LNCAP (cell line): ENCODE data around the gene SNX24.

Source experiments
- TF ChIP-seq, protein P1 (sequence below): fragments of 450-650 bp; IDR thresholded peaks from 2 replicates; pipeline ENCODE4 v1.5.1; 2017; ENCODE audit warnings: mild to moderate bottlenecking

SNX24 gene

DNA sequence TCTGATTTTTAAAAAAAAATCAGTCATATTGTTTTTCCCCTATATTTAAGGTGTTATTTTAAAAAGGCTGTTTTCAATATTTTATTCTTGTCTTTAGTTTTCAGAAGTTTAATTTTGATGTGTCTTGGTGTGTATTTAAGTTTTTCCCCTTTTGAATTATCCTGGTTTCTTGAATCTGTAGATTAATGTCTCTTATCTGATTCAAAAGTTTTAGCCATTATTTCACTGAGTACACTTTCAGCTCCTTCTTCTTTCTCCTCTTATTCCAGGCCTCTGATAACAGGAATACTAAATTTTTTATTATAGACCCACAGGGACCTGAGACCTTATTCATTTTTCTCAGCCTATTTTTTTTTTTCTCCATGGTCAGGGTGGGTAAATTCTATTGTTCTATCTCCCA lies 109.3 kb downstream of the SNX24 start:
- TF ChIP-seq, protein P1, sequence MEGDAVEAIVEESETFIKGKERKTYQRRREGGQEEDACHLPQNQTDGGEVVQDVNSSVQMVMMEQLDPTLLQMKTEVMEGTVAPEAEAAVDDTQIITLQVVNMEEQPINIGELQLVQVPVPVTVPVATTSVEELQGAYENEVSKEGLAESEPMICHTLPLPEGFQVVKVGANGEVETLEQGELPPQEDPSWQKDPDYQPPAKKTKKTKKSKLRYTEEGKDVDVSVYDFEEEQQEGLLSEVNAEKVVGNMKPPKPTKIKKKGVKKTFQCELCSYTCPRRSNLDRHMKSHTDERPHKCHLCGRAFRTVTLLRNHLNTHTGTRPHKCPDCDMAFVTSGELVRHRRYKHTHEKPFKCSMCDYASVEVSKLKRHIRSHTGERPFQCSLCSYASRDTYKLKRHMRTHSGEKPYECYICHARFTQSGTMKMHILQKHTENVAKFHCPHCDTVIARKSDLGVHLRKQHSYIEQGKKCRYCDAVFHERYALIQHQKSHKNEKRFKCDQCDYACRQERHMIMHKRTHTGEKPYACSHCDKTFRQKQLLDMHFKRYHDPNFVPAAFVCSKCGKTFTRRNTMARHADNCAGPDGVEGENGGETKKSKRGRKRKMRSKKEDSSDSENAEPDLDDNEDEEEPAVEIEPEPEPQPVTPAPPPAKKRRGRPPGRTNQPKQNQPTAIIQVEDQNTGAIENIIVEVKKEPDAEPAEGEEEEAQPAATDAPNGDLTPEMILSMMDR = no peak

DNA sequence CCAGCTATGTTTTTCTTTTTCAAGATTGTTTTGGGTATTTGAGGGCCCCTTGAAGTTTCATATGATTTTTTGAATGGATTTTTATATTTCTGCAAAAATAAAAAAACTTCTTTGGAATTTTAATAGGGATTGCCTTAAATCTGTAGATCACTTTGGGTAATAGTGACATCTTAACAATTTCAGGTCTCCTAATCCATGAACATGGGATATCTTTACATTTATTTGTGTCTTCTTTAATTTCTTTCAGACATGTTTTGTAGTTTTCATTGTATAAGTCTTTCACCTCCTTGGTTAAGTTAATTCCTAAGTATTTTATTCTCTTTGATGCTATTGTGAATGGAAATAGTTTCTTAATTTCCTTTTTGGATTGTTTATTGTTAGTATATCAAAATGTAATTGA lies 112.0 kb downstream of the SNX24 start:
- TF ChIP-seq, protein P1 = no peak

DNA sequence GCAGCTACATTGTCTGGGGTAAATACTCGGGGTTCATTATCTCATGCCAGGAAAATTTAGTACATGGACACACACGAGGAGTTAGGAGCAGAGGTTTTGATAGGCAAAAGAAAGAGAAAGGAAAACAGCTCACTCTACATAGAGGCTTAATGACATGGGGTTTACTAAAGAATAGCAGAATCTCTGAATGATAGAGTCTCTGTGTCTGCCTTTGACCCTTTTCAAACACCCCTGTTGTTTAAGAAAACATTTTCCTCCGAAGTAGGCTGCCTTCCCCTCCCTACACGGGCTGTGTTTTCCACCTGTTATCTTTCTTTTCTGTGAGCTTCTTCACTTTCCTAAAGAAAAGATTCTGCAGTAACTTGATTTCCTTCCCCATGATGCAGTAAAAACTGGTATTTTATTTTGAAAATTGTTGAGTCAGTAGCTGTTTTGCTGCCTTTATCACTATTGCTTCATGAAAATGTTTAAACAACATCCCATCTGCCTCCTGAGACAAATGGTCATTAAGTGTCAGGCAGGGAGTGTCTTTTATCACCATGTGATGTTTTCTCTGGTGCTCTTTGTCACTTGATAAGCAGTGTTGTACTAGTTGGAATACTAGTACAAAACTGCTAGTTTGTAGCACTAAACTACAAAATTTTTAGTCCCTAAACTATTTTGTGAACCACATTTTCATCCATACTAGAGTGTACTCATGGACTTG lies 114.5 kb downstream of the SNX24 start:
- TF ChIP-seq, protein P1 = no peak

DNA sequence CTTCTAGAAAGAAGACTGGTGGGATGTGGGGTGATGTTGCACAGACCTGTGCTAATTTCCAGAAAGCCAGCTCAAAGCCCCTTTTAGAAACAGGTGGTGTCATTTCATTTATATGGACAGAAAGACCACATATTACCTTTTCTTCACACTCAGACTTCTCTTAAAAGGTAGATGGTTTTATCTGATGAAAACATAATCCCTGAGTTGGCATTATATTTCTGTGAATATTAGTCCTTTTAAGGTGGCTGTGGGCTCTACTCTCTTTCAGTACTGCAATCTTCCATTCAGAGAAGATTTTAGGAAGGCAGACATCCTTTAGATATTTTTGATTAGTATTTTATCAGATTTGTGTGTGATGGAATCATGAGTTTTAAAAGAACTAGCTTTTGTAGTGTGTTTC lies 117.9 kb downstream of the SNX24 start:
- TF ChIP-seq, protein P1 = no peak

DNA sequence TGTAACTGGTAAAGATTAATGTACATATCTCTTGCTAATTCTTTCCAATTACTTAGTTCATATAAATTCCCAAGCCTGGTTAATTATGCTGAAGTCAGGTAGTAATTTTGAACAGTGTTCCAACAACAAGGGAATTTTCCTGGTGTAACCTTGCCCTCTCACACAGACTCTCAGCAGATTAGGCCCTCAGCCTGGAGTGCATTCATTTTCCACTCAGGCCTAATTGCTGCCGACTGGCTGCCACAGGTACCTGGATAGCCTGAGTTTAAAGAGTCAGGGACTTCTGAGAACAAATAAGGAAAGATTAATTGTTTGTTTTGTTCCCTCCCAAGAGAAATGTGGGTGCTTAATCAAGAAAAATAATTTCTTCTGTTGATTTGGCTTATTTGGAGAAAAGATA lies 119.7 kb downstream of the SNX24 start:
- TF ChIP-seq, protein P1 = no peak

DNA sequence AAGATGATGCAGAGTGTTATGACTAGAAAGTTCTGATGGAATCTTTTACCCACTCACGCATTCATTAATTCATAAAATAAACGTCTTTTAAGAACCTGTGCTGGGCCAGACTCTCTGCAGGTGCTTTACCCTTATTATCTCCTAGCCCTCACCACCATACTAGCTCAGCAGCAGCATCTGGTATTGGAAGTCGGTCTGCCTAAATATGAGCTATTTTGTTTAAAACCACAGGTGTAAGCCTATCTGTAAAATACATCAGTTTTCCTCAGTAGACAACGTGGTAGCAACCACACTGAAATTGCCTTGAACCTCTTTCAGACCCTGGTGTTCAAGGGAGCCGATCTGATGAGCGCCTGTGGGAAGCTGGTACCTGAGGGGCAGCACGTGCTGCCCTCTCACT lies 121.7 kb downstream of the SNX24 start:
- TF ChIP-seq, protein P1 = no peak

DNA sequence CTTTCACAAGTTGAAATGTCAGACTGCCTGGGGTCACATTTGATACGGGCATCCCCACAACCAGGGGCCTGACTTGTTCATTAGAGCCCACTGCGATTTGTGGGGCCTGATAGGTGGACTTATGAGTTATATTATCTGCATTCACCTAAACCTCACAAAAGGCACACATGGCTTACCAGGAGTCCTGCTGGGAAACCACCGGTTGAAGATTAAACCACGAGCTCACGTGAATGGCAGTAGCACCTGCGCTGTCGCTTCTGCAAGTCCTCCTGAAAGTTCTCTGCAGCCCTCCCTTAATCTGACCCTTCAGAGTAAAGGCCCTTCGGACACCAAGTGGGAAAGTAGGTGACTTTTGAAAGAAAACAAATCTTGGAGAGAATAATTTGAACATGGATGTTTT lies 122.2 kb downstream of the SNX24 start:
- TF ChIP-seq, protein P1 = no peak

DNA sequence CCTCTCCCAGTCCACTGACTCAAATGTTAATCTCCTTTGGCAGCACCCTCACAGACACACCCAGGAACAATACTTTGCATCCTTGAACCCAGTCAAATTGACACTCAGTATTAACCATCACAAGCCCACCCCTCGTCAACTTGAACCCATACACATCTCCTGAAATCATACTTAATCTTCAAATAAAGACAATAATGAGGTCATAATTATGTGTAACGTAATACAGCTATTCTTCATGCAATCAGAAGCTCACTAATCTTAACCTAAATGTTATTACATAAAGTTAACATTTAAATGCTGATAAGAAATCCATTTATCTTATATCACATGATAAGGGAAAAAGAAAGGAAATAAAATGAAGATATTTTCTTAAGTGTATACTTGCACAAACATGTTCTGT lies 125.9 kb downstream of the SNX24 start:
- TF ChIP-seq, protein P1 = no peak
